Kasumi-1 (cell line): Measurements from ENCODE around the gene NATD1.

Source experiments
- DNase-seq, 2 experiments: peaks; one replicate each; lab custom pipeline; 2025; lab: John Stamatoyannopoulos, UW

The NATD1 gene

DNA sequence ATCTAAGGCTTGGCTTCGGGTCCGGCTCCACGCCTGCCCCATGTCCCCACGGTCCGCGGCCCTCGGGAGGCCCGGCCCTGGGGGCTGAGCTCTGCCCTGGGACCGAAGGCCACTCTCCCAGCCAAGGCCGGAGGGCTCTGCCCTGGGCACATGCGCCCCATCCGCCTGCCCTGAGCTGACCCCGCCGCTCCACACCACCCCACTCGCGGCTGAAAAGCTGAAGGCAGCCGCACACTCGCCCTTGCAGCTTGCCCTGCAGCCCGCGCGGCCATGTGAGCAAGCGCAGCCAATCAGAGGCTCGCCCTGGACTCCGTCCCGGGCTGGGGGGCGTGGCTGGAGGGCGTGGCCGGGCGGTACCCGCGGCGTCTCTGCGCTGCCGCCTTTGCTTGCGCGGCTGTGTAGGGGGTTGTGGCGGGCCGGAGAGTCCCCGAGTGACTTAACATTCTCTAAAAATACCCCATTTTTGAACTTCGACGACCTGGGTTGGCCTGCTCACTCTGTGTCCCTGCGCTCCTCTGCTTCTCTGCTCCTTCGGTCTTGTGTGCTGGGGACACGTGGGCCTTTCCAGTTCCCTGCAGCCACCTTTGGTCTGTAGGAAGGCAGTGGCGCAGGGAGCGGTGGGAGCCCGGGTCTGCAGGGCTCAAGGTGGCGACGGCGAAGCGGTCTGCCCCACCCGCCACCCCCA lies 22.5 kb upstream of the NATD1 start:
- peak; percentile 50 to 63 for DNase-seq

DNA sequence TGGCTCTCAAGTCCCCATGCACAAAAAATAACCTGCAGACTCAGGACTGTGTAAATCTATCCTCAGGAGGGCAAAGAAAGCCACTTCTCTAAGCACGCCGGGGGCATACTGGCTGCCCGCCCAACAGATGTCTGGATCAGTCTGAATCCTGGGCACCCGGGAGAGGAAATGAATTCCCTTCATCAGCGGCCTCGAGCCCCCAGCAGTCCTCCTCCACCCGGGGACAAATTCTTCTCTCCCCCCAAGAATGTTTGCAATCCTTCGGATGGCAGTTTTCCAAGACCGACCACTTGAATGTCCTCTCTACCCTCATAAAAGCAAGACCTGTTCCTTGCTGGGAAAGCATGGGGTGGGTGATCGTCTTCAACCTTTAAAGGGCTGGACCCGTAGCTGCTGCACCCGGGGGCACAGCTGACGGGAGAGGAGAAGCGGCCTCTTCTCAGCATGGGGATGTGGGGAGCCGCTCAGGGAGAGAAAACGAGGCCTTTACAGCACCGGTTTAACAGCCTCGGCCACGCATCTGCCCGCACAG lies 21.9 kb upstream of the NATD1 start:
- DNase-seq: no peak

DNA sequence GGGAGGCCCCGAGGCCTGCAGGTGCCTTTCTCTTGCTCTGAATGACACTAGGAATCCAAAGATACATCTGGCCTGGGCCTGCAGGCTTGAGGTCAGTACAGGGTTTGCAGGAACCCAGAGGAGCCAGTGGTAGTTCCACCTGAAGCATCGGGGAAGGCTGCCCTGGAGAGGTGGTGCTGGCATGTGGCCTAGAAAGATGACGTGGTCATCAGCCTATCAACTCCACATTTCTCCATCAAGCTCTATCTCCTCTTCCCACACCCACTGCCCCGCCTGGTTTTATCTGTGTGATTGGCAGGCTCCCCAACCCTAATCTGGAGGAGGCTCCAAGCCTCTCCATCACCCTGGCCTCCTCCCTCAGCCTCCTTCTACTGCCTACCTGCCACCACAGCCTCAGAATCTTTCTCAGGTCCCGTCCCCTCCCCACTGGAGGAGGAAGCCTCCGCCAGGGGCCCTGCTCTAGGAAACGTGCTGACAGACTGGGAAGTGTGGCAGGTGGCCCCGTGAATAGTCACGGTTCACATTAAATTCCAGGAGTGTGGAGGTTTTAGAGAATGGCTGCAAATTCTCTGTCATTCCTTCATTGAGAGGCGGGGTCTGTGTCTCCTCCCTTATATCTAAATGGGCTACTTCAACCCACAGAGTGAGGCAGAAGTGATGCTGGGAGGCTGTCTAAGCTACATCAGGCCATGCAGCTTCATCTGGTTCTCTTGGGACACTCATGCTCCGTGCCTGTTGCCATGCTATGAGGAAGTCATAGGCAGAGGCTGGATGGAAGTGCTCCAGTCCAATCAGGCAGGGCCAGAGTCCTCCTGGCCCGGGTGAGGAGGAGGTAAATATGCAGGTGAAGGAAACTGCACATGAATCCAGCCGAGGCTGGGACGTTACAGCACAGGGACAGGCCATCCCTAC lies 19.9 kb upstream of the NATD1 start:
- DNase-seq: no peak

DNA sequence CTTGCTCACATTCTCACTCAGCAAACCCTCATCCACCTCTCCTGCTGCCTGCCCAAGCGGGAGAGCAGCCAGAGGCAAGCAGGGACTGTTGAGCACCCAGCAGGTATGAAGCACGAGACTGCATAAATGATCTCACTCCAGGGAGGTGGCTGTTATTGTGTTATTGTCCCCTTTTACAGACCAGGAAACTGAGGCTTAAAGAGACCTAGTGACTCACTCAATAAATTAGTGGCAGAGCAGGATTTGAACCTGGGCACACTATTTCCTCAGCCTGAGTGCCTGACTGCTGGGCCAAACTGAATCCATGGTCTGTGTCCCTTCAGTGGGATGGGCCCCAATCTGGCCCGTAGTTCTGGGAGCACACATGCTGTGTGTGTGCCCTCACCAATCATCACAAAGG lies 19.0 kb upstream of the NATD1 start:
- no peak for DNase-seq

DNA sequence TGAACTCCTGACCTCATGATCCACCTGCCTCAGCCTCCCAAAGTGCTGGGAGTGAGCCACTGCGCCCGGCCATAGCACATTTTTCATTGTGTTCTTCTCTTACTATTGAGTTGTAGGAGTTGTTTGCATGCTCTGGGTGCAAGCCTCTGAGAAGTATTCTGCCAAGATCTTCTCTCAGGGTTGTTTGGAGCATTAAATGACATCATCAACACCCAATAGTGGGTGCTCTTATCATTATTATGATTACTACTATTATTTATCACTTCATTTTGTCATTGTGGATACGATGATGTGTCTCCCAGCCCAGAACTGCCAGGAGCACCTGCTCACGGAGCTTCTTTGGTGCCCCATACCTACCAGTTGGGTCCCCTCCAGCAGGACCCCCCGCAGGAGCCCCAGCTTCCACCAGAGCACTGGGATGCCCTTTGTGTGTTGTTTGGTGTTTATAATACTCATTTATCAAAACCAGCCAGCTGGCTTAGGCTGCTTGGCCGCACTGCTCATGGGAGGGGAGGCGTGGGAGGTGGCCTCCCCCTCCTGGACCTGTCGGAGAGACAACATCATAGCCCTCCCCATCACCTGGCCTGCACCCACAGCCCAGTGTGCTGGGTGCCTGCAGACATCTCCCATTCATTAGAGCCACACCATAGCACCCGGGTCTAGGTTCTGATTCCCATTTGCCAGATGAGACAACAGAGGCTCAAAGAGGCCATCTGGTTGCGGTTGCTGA lies 18.4 kb upstream of the NATD1 start:
- DNase-seq: no peak

DNA sequence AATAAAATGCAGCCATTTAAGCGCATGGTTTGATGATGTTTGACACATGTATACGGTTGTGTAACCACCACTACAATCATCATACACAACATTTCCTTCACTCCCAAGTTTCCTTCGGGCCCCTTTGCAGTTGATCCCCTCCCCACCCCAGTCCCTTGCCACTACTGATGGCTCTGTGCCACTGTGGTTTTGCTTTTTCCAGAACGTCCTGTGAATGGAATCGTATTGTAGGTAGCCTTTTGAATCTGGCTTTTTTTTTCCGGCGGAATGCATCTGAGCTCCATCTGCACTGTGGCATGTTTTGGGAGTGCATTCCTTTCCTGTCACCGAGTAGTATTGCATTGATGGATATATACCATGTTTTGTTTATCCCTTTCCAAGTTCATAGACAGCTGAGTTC lies 16.2 kb upstream of the NATD1 start:
- no peak for DNase-seq

DNA sequence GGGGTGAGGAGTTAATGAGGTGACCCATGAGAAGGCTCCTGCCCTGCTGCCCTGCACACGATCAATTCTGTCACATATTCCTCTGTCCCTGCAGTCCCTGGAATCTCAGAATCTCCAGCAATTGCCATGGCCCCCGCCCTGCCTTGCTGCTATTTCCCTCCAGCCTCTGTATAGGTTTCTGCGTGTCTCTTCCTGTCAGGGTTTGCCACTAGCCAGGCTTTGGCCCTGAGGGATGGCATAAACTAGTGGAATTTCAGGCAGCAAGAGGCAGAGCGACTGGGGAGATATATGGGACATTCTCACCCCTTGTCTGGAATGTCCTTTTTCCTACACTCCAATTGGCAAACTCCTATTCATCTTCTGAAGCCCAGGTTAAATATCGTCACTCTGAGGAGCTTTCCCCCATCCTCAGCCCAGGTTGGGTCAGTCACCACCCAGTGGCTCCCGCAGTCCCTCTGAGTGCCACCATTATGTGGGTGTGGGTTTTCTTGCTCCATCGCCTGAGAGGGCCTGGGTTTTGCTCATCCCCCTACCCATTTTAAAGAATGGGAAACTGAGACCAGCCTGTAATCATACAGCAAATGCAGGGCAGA lies 15.5 kb upstream of the NATD1 start:
- no peak for DNase-seq

DNA sequence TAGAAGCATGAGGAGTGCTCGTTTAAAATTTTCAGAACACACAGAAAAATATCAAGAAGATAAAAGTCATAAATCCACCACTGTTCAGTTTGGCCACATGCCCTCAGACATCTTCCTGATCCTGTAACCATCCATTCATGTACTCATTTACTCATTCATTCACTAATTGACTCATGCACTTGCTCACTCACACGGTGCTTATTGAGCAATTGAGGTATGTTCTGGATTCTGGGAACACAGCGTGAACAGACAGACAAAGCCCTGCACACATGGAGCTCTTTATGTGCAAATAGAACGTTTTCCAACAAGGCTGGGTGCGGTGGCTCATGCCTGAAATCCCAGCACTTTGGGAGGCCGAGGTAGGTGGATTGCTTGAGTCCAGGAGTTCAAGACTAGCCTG lies 10.2 kb upstream of the NATD1 start:
- no peak for DNase-seq

DNA sequence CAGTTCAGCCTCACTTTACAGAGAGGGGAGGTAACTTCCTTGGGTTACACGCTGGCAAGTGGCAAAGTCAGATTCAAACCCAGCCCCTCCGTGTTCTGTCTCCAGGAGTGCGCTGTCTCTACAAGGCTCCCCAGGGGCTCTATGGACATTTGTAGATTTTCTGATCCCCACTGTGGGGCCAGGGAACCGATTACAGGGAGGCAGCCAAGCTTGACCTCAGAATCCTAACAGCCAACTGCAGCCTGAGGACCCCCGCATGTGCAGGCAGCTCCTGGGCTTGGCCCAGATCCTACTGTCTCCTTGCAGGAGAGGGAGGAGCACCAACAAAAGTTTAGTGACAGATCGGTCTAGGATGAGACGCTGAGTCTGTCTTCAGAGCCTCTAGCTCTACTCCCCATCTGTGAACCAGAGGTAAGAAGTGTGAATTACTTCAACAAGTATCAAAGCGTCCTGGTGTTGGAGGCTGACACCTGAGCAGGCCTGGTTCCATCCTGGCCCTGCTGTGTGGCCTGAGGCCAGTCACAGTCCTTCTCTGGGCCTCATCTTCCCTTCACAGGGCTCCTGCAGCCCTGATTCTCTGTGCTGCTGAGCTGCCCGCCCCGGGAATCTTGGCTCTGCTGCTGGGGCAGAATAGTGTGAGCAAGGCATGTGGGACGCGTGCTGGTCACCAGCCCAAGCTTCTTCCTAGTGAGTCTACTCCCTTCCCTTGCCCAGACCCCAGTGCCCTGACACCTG lies 9.2 kb upstream of the NATD1 start:
- DNase-seq: no peak

DNA sequence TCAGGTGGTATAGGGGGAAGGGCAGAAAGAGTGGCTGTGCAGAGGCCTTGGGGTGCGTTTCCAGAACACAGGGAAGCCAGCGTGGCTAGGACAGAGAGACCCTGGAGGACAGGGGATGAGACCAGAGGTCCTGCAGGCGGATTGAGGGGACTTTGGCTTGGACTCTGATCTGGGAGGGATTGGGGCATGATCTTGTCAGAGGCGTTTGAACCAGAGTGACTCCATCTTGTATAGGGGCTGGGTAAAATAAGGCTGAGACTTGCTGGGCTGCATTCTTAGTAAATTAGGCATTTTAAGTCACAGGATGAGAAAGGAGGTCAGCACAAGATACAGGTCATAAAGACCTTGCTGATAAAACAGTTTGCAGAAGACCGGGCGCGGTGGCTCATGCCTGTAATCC lies 5.4 kb upstream of the NATD1 start:
- peak; percentile 3 to 30 for DNase-seq

DNA sequence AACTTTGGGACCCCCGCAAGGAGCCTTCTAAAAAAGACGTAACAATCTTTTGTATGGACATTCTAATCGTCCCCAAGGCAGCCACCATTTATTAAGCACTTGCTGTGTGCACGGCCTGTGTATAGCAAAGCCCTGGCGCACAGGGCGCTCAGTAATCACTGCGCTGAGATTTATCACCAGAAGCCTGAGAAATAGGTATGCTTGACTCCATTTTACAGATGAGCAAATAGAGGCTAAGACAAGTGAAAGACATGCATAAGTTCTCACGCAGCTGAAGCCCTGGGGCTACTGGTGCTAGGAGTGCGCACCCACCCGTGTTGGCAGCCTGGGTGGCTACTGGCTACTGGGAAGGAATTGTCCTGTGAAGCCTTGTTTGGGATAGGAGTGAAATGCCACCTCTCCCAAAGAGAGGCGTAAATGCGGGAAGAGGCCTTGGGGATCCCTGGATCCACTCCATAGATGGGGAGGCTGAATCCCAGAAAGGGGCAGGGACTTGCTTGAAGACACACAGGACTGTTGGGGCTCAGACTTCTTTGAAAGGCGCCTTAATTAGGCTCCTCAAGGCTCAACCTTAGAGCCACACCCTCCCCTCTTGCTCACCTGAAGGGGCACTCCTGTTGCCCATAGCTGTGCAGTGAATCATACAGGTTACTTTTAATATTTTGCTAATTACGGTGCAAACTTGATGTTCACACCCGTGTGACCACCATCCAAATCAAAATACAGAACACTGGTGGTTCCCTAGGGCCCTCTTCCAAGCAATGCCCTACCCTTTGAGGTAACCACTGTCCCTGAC lies 634 bp upstream of the NATD1 start:
- no peak for DNase-seq

DNA sequence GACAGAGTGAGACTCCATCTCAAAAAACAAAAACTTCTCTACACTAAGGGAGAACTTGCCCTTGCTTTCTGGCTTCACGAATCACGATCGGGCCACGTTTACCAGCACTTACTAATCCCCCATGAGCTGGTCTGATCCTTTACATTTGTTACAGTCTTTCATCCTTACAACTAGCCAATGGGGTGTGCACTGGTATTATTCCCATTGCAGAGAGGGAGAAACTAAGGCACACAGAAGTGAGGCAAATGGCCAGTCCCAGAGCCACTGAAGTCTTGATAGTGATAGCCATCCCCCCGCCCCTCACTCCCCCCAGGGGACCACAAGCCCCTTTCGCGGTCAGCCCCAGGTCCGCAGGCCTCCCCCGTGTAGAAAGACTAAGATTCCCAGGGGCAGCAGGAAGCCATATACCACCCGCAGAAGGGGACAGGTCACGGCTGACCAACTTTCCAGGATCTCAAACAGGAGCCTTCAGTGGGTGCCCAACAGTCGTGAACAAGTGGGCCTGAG lies 868 bp downstream of the NATD1 start:
- DNase-seq: no peak

DNA sequence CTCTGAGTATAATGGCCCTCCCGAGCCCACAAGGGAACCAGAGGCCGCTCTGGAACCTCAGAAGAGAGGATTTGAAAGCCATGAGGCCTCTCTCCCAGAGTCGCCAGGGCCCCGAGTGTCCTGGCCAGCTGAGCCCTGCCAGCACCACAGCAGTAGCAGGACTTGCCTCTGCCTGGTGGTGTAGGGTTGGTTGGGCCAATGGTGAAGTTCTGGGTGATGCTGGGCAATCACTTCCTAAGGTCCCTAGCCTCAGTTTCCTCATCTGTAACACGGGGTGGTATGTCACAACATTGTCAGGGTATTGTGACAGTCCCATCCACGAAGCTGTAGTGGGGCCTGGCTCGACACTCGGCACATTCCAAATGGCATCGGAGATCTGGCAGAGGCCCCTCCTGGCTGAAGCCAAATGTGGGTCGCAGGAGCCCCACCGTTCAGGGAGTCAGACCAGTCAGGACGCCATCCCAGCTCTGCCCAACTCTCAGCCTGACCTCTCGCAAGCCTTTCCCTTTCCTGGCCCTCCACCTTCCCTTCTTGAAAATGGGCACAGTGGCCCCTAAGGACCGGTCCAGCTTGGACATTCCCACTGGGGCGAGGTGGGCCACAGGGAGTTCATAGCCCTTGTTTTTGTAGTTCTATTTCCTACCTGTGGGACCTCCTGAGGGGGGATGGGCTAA lies 1.7 kb downstream of the NATD1 start:
- DNase-seq: no peak

DNA sequence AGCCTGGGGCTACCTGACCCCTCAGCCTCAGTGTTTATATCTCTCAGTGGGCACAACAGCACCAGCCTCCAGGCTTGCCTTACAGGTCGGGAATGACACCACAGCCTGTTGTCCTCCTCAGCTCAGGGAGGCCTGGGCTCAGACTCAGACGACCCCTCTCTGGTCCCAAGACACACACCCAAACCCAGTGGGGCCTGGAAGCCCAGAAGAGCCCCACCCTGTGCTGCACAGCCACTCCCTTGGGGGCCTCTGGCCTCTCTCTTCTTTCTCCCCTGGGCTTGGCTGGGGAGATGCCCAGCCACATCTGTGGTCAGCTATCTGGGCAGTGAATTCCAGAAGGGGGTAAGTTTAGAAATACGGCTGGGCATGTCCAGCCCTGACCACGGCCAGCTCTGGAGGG lies 2.4 kb downstream of the NATD1 start:
- DNase-seq: no peak

DNA sequence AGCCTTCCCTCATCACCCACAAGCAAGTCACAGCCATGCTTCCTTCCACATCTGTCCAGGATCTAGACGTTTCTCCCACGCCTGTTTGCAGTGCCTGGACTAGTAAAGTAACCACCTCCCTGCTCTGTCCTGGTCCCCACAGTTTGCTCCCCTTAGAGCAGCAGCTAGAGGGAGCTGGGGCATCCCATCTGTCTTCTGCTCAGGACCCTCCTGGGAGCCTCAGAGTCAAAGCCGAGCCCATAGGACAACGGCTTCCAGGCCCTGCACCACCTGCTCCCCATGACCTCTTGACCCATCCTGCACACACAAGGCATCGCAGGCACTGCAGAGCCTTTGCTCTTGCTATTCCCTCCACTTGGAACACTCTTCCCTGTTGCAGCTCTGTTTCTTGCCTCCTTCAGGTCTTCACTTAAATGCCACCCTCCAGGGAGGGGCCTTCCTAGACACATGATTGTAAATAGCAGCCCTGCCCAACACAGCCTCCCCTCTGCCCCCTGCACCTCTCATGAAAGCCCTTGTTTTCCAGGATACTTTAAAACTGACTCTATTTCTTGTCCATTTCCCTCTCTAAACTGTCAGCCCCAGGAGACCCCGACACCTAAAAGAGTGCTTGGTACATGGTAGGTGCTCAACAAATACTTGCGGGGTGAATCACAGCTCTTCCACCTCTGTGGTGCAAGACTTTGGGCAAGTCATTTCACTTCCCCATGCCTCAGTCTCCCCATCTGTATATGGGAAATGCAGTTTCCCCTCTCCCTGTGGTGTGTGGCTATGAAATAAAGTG lies 3.1 kb downstream of the NATD1 start:
- no peak for DNase-seq

DNA sequence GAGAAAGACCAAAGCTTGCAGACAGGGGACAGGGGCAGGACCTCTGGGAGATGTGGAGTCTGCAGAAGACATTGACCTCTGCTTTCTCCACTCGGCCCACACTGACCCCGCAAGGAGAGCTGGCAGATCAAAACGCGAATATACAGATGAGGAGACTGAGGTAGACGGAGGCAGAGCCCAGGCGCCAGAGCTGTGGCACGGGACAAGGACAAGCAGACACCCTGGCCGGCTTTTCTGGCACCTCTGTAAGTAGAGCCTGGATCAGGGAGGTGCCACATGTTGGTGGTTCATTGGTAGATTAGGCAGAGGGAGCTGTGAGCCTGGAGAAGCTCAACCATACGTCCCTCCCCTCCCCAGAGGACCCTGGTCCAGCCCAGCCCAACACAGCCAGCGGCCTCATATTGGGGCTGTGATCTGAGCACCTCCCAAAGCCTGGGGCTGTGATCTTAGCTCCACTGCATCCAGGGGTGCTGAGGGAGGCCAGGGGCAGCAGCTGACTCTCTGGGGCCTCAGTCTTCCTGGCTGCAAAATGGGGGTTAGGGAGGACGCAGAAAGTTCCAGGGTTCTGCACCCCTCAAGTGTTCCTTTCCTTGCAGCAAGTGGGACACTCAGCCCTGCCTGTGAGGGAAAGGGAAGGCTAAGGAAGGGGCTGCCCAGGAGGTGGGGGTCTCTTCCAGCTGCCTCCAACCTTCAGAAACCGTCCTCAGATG lies 4.0 kb downstream of the NATD1 start:
- no peak for DNase-seq

DNA sequence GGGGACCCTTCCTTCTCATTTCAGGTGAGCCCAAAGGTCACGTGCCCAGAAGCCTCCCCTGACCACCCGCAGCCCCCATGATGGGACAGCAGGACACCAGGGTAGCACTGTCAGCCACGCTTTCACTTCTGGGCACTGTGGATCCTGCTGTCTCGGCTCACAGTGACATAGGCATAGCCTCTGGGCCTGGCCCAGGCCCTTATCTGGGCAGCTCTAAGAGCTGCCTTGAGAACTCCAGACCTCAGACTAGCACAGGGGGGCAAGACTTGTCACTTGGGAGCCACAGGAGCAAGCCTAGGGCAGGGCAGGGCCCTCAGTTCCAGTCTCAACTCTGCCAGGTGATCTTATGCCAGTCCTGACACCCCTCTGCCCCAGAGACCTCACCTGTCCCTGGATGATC lies 4.7 kb downstream of the NATD1 start:
- DNase-seq: no peak

DNA sequence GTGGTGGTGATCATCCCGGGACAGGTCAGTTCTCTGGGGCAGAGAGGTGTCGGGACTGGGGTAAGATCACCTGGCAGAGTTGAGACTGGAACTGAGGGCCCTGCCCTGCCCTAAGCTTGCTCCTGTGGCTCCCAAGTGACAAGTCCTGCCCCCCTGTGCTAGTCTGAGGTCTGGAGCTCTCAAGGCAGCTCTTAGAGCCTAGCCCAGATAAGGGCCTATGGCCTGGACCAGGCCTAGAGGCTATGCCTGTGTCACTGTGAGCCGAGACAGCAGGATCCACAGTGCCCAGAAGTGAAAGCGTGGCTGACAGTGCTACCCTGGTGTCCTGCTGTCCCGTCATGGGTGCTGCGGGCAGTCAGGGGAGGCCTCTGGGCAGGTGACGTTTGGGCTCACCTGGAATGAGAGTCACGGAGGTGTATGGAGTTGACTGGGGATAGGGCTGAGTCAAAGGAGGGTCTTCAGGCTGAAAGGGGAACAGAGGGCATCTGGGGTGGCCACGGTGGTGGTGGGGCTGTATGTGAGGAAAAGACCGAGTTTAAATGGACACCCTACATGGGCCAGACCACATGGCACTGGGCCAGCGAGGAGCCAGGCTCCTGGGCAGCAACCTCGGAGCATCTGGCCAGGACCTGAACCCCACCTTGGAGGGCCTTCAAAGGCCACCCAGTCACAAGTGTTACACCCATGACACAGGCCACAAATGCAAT lies 5.5 kb downstream of the NATD1 start:
- no peak for DNase-seq
